ENCODE results near the gene STARD3NL. TPM values are rescaled to one million over a fixed set of nuclear protein-coding genes. Genes with fewer than 3 reads are reported as not detected.
"Not testable (repeated sequence)": the region's sequence is repeated elsewhere in the genome, so short reads cannot be mapped to it uniquely, and the experiment has no call there.

STARD3NL gene
- total RNA-seq, 2 donors from 2014 or later = 10.9 to 19.7 TPM

GRCh38 chr7:38248069-38248567 is 70.1 kb downstream of the STARD3NL start:
- intact Hi-C loops (cut with DNase I) = no loop called here
- no peaks in the 10 kb centered on the region for H3K9me3 ChIP-seq
- H3K4me1 ChIP-seq = no peaks in the 10 kb centered on the region
- H3K27me3 ChIP-seq = no peaks in the 10 kb centered on the region
- TF ChIP-seq CTCF (IDR thresholded peaks at IDR 0.05) = no peak
- TF ChIP-seq POLR2A (IDR thresholded peaks at IDR 0.05) = no peak
- DNase-seq (no peak), ATAC-seq (no peak)
- H3K4me3 ChIP-seq = no peak overlapping the region
- WGBS, 2 donors = 70 to 85% methylated on average over 5 of the region's 5 CpGs
- H3K27ac ChIP-seq = no peak overlapping the region
- H3K36me3 ChIP-seq (replicated peaks in 1 of 2; ENCODE audit: insufficient read depth in 1 of 2, low read depth in 2 of 2) = no peaks in the 10 kb centered on the region

- 63 to 79% methylated on average over 3 of the region's 3 CpGs for WGBS, 2 donors
- H3K27me3 ChIP-seq; intact Hi-C loops (cut with DNase I); H3K36me3 ChIP-seq (replicated peaks in 1 of 2; ENCODE audit: insufficient read depth in 1 of 2, low read depth in 2 of 2); ATAC-seq; H3K9me3 ChIP-seq; H3K4me3 ChIP-seq; H3K4me1 ChIP-seq; H3K27ac ChIP-seq; DNase-seq: not testable (repeated sequence)
Measured at GRCh38 chr7:38249849-38250248, 71.8 kb downstream of the STARD3NL start.

GRCh38 chr7:38257350-38257677 is 79.3 kb downstream of the STARD3NL start:
- no peaks in the 10 kb centered on the region for H3K9me3 ChIP-seq
- no peaks in the 10 kb centered on the region for H3K4me1 ChIP-seq
- DNase-seq (no peak), ATAC-seq (no peak)
- H3K27me3 ChIP-seq = no peaks in the 10 kb centered on the region
- H3K36me3 ChIP-seq (replicated peaks in 1 of 2; ENCODE audit: insufficient read depth in 1 of 2, low read depth in 2 of 2) = no peaks in the 10 kb centered on the region
- intact Hi-C loops (cut with DNase I) = no loop called here
- no peak overlapping the region for H3K4me3 ChIP-seq
- 73 to 83% methylated on average over 2 of the region's 2 CpGs for WGBS, 2 donors
- TF ChIP-seq CTCF (IDR thresholded peaks at IDR 0.05) = no peak
- no peak for TF ChIP-seq POLR2A (IDR thresholded peaks at IDR 0.05)
- H3K27ac ChIP-seq = no peak overlapping the region

GRCh38 chr7:38259157-38259556 is 81.1 kb downstream of the STARD3NL start:
- H3K4me1 ChIP-seq; H3K27ac ChIP-seq; H3K27me3 ChIP-seq; DNase-seq; intact Hi-C loops (cut with DNase I); H3K36me3 ChIP-seq (replicated peaks in 1 of 2; ENCODE audit: insufficient read depth in 1 of 2, low read depth in 2 of 2); ATAC-seq; H3K4me3 ChIP-seq; H3K9me3 ChIP-seq: not testable (repeated sequence)
- 82 to 84% methylated on average over 8 of the region's 8 CpGs for WGBS, 2 donors

GRCh38 chr7:38261601-38262000 is 83.6 kb downstream of the STARD3NL start:
- H3K4me3 ChIP-seq; H3K9me3 ChIP-seq; ATAC-seq; H3K27me3 ChIP-seq; H3K36me3 ChIP-seq (replicated peaks in 1 of 2; ENCODE audit: insufficient read depth in 1 of 2, low read depth in 2 of 2); DNase-seq; intact Hi-C loops (cut with DNase I); H3K4me1 ChIP-seq; H3K27ac ChIP-seq: not testable (repeated sequence)
- 87 to 88% methylated on average over 12 of the region's 12 CpGs for WGBS, 2 donors

GRCh38 chr7:38262026-38262425 is 84.0 kb downstream of the STARD3NL start:
- H3K27me3 ChIP-seq; intact Hi-C loops (cut with DNase I); H3K36me3 ChIP-seq (replicated peaks in 1 of 2; ENCODE audit: insufficient read depth in 1 of 2, low read depth in 2 of 2); H3K27ac ChIP-seq; ATAC-seq; H3K4me3 ChIP-seq; H3K4me1 ChIP-seq; DNase-seq; H3K9me3 ChIP-seq: not testable (repeated sequence)
- 31 to 51% methylated on average over 2 of the region's 2 CpGs for WGBS, 2 donors

GRCh38 chr7:38262545-38262944 is 84.5 kb downstream of the STARD3NL start:
- intact Hi-C loops (cut with DNase I) = no loop called here
- Histone ChIP-seq H3K4me1 (no peaks in the 10 kb centered on the region), H3K4me3 (no peak overlapping the region), H3K36me3 (replicated peaks in 1 of 2; ENCODE audit: insufficient read depth in 1 of 2, low read depth in 2 of 2) (no peaks in the 10 kb centered on the region), H3K9me3 (no peaks in the 10 kb centered on the region), H3K27me3 (no peaks in the 10 kb centered on the region), H3K27ac (no peak overlapping the region)
- ATAC-seq = no peak
- TF ChIP-seq CTCF (IDR thresholded peaks at IDR 0.05) (no peak), POLR2A (IDR thresholded peaks at IDR 0.05) (no peak)
- DNase-seq = no peak
- whole genome bisulfite sequencing, 2 donors = 66 to 84% methylated on average over 3 to 5 of the region's 5 CpGs

- H3K4me1 ChIP-seq; H3K27ac ChIP-seq; H3K36me3 ChIP-seq (replicated peaks in 1 of 2; ENCODE audit: insufficient read depth in 1 of 2, low read depth in 2 of 2); intact Hi-C loops (cut with DNase I); H3K9me3 ChIP-seq; H3K27me3 ChIP-seq; ATAC-seq; H3K4me3 ChIP-seq; DNase-seq: not testable (repeated sequence)
- WGBS, 2 donors = 56 to 67% methylated on average over 1 of the region's 1 CpG
Measured at GRCh38 chr7:38263274-38263673, 85.2 kb downstream of the STARD3NL start.

- H3K9me3 ChIP-seq; intact Hi-C loops (cut with DNase I); H3K27me3 ChIP-seq; DNase-seq; H3K27ac ChIP-seq; ATAC-seq; H3K4me3 ChIP-seq; H3K36me3 ChIP-seq (replicated peaks in 1 of 2; ENCODE audit: insufficient read depth in 1 of 2, low read depth in 2 of 2); H3K4me1 ChIP-seq: not testable (repeated sequence)
- 9 to 20% methylated on average over 1 of the region's 1 CpG for WGBS, 2 donors
Measured at GRCh38 chr7:38264602-38265001, 86.6 kb downstream of the STARD3NL start.

- H3K27ac ChIP-seq; ATAC-seq; H3K4me3 ChIP-seq; H3K36me3 ChIP-seq (replicated peaks in 1 of 2; ENCODE audit: insufficient read depth in 1 of 2, low read depth in 2 of 2); H3K4me1 ChIP-seq; intact Hi-C loops (cut with DNase I); H3K9me3 ChIP-seq; DNase-seq; H3K27me3 ChIP-seq: not testable (repeated sequence)
- 66 to 73% methylated on average over 3 of the region's 3 CpGs for WGBS, 2 donors
Measured at GRCh38 chr7:38265958-38266357, 87.9 kb downstream of the STARD3NL start.

All from body of pancreas (tissue), 4 donors.